ENCODE data around the gene IFT43.

The IFT43 gene

GRCh38 chr14:76015668-76016067 is 30.1 kb downstream of the IFT43 start:
- DNase-seq (ENCODE audit: low read depth): no peak

- DNase-seq (ENCODE audit: low read depth): no peak
Observed at GRCh38 chr14:76019676-76020075, 34.1 kb downstream of the IFT43 start.

GRCh38 chr14:76022991-76023390 is 37.4 kb downstream of the IFT43 start:
- no peak for DNase-seq (ENCODE audit: low read depth)

- DNase-seq (ENCODE audit: low read depth): no peak
Observed at GRCh38 chr14:76023757-76024156, 38.2 kb downstream of the IFT43 start.

GRCh38 chr14:76024211-76024907 is 38.8 kb downstream of the IFT43 start:
- no peak for DNase-seq (ENCODE audit: low read depth)

GRCh38 chr14:76034566-76034965 is 49.0 kb downstream of the IFT43 start:
- DNase-seq (ENCODE audit: low read depth): no peak

- DNase-seq (ENCODE audit: low read depth): no peak
Observed at GRCh38 chr14:76040704-76041103, 55.1 kb downstream of the IFT43 start.

GRCh38 chr14:76045773-76046172 is 60.2 kb downstream of the IFT43 start:
- DNase-seq (ENCODE audit: low read depth): no peak

- no peak for DNase-seq (ENCODE audit: low read depth)
Observed at GRCh38 chr14:76050250-76050649, 64.7 kb downstream of the IFT43 start.

GRCh38 chr14:76050797-76051392 is 65.3 kb downstream of the IFT43 start:
- peak; percentile 12 for DNase-seq (ENCODE audit: low read depth)

- no peak for DNase-seq (ENCODE audit: low read depth)
Observed at GRCh38 chr14:76051717-76052465, 66.3 kb downstream of the IFT43 start.

- DNase-seq (ENCODE audit: low read depth): no peak
Observed at GRCh38 chr14:76053572-76054355, 68.2 kb downstream of the IFT43 start.

GRCh38 chr14:76055330-76055729 is 69.8 kb downstream of the IFT43 start:
- DNase-seq (ENCODE audit: low read depth): no peak

GRCh38 chr14:76056128-76056527 is 70.6 kb downstream of the IFT43 start:
- DNase-seq (ENCODE audit: low read depth): no peak

- DNase-seq (ENCODE audit: low read depth): no peak
Observed at GRCh38 chr14:76057914-76058313, 72.4 kb downstream of the IFT43 start.

- no peak for DNase-seq (ENCODE audit: low read depth)
Observed at GRCh38 chr14:76063327-76063726, 77.8 kb downstream of the IFT43 start.

- no peak for DNase-seq (ENCODE audit: low read depth)
Observed at GRCh38 chr14:76065519-76065918, 80.0 kb downstream of the IFT43 start.

GRCh38 chr14:76067536-76067935 is 82.0 kb downstream of the IFT43 start:
- no peak for DNase-seq (ENCODE audit: low read depth)

- DNase-seq (ENCODE audit: low read depth): no peak
Observed at GRCh38 chr14:76073717-76074116, 88.2 kb downstream of the IFT43 start.

- no peak for DNase-seq (ENCODE audit: low read depth)
Observed at GRCh38 chr14:76077340-76077739, 91.8 kb downstream of the IFT43 start.

- DNase-seq (ENCODE audit: low read depth): no peak
Observed at GRCh38 chr14:76078501-76078900, 92.9 kb downstream of the IFT43 start.

- no peak for DNase-seq (ENCODE audit: low read depth)
Observed at GRCh38 chr14:76080025-76080424, 94.5 kb downstream of the IFT43 start.
